Uterus (tissue), 4 donors: ENCODE data around the gene ADORA1. TPM values are rescaled to one million over a fixed set of nuclear protein-coding genes. Genes with fewer than 3 reads are reported as not detected.

Source experiments
- DNase-seq, 2 donors: peaks; one replicate each; pipeline ENCODE4 v3.0.0-alpha.2; 2019 to 2020
- H3K27ac ChIP-seq, 2 donors: fragments of 200-600 bp; sonication (generic); 1 replicate in 1 of 2; 2 replicates in 1 of 2; pipeline ENCODE4 v1.5.1; 2016 to 2018
- H3K27me3 ChIP-seq, 2 donors: fragments of 200-600 bp; sonication (generic); one replicate each; pipeline ENCODE4 v1.5.1; 2018 to 2019; ENCODE audit warnings: control low read depth in 1 of 2
- H3K36me3 ChIP-seq, 2 donors: fragments of 200-600 bp; sonication (generic); one replicate each; pipeline ENCODE4 v1.5.1; 2019; ENCODE audit warnings: control low read depth in 1 of 2
- H3K4me1 ChIP-seq, 2 donors: fragments of 200-600 bp; sonication (generic); one replicate each; pipeline ENCODE4 v1.5.1; 2018 to 2019; ENCODE audit warnings: control low read depth in 1 of 2
- H3K4me3 ChIP-seq, 2 donors: fragments of 200-600 bp; sonication (generic); 1 replicate in 1 of 2; 2 replicates in 1 of 2; pipeline ENCODE4 v1.5.1; 2018 to 2019; ENCODE audit warnings: mild to moderate bottlenecking in 1 of 2
- H3K9me3 ChIP-seq, 2 donors: fragments of 200-600 bp; sonication (generic); one replicate each; pipeline ENCODE4 v1.5.1; 2019; ENCODE audit warnings: control low read depth in 1 of 2
- CTCF ChIP-seq, 4 experiments: fragments of 200-600 bp in 2 of 4; fragments of 450-650 bp in 2 of 4; sonication (generic) in 2 of 4; IDR thresholded peaks; one replicate each; pipeline ENCODE4 v1.5.1; 2016 to 2019; ENCODE audit warnings: antibody characterized with exemption in 4 of 4, mild to moderate bottlenecking in 2 of 4, moderate library complexity in 1 of 4
- POLR2A ChIP-seq, 2 donors: fragments of 450-650 bp; IDR thresholded peaks; one replicate each; pipeline ENCODE4 v1.6.1; 2016; ENCODE audit warnings: antibody characterized with exemption in 2 of 2, mild to moderate bottlenecking in 1 of 2, moderate library complexity in 1 of 2
- intact Hi-C: fragments of 100-400 bp; cut with DNase I; formaldehyde crosslinking; loops from one replicate; pipeline ENCODE4 v1.15.1; 2023; ENCODE audit warnings: low total_unique reads
- total RNA-seq, 4 donors: library from RNA; depleted of rRNA in 3 of 4; stranded (reverse); fragments of >200 nt in 3 of 4; gene quantifications; one replicate each; pipeline versions ENCODE4 v1.1.0 to v1.2.4, GENCODE V29; 2014 to 2023
- donor health status: DM: yes; HTN: yes; CAD: no.

Gene ADORA1
- total RNA-seq, 4 donors from 2014 or later: 3.0 TPM; not detected in 2

- no peaks in the 10 kb centered on the region for H3K4me1 ChIP-seq
- no peaks in the 10 kb centered on the region for H3K36me3 ChIP-seq
- intact Hi-C loops: no loop called here
- no peak for DNase-seq
- H3K27ac ChIP-seq: no peak overlapping the region
- TF ChIP-seq CTCF (IDR thresholded peaks at IDR 0.05) (no peak), POLR2A (IDR thresholded peaks at IDR 0.05) (no peak)
- H3K9me3 ChIP-seq: no peaks in the 10 kb centered on the region
- no peak overlapping the region for H3K4me3 ChIP-seq
- no peaks in the 10 kb centered on the region for H3K27me3 ChIP-seq
Observed at GRCh38 chr1:203148127-203148526, 20.6 kb downstream of the ADORA1 start.

GRCh38 chr1:203148579-203148978 is 21.1 kb downstream of the ADORA1 start:
- no peak for TF ChIP-seq POLR2A (IDR thresholded peaks at IDR 0.05)
- no peak for TF ChIP-seq CTCF (IDR thresholded peaks at IDR 0.05)
- intact Hi-C loops: no loop called here
- Histone ChIP-seq H3K4me3 (no peak overlapping the region), H3K9me3 (no peaks in the 10 kb centered on the region), H3K27ac (no peak overlapping the region), H3K4me1 (no peaks in the 10 kb centered on the region), H3K36me3 (no peaks in the 10 kb centered on the region), H3K27me3 (no peaks in the 10 kb centered on the region)
- no peak for DNase-seq

- Histone ChIP-seq H3K9me3 (no peaks in the 10 kb centered on the region), H3K4me1 (no peaks in the 10 kb centered on the region), H3K36me3 (no peaks in the 10 kb centered on the region), H3K4me3 (no peak overlapping the region), H3K27me3 (no peaks in the 10 kb centered on the region), H3K27ac (no peak overlapping the region)
- no peak for TF ChIP-seq CTCF (IDR thresholded peaks at IDR 0.05)
- TF ChIP-seq POLR2A (IDR thresholded peaks at IDR 0.05): no peak
- intact Hi-C loops: no loop called here
- no peak for DNase-seq
Observed at GRCh38 chr1:203149188-203149840, 21.8 kb downstream of the ADORA1 start.

- DNase-seq: no peak
- no peak for TF ChIP-seq CTCF (IDR thresholded peaks at IDR 0.05)
- TF ChIP-seq POLR2A (IDR thresholded peaks at IDR 0.05): no peak
- H3K27me3 ChIP-seq: no peaks in the 10 kb centered on the region
- no peaks in the 10 kb centered on the region for H3K9me3 ChIP-seq
- intact Hi-C loops: no loop called here
- H3K36me3 ChIP-seq: no peaks in the 10 kb centered on the region
- no peak overlapping the region for H3K27ac ChIP-seq
- no peaks in the 10 kb centered on the region for H3K4me1 ChIP-seq
- H3K4me3 ChIP-seq: no peak overlapping the region
Observed at GRCh38 chr1:203150511-203151297, 23.2 kb downstream of the ADORA1 start.
